Skin epidermis (tissue), 12 donors: ENCODE data around the gene TBPL1.

Experiments
- H3K27ac ChIP-seq, 21 experiments: fragments of 200-600 bp; sonication (generic) in 11 of 21; one replicate each; pipeline ENCODE4 v1.5.0; 2020; ENCODE audit warnings: mild to moderate bottlenecking in 3 of 21, inconsistent platforms in 2 of 21, moderate library complexity in 2 of 21
- H3K4me3 ChIP-seq, 7 experiments: fragments of 200-600 bp; sonication (generic) in 2 of 7; one replicate each; pipeline ENCODE4 v1.5.0; 2020; ENCODE audit warnings: inconsistent platforms in 2 of 7, mild to moderate bottlenecking in 2 of 7, moderate library complexity in 1 of 7

The TBPL1 gene

DNA sequence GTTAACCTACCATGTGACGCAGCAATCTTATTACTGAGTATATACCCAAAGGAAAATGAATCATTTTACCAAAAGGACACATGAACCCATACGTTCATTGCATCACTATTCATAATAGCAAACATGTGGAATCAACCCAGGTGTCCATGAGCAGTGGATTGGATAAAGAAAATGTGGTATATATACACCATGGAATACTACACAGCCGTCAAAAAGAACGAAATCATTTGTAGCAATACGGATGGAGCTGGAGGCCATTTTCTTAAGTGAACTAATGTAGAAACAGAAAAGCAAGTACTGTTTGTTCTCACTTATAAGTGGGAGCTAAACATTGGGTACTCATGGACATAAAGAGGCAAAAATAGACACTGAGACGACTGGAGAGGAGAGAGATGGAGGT is 44.2 kb downstream of the TBPL1 start:
- no peak overlapping the region for H3K27ac ChIP-seq
- no peak overlapping the region for H3K4me3 ChIP-seq

DNA sequence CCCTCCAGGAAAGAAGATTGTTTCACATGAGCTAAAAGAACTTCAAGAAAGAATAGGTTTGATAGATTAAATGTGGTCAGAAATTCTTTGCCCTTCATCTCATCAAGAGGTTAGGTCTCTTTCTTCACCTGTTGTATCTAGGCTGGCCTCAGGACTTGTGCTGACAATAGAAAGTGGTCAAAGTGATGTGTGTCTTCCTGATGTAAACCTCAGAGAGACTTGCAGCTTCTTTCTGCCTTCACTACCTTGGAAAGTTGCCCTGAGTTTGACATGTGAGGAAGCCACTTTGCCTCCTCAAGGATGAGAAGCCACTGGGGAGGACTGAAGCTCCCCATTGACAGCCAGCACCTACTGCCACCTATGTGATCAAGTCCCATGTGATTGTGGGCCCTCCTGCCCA is 46.3 kb downstream of the TBPL1 start:
- no peak overlapping the region for H3K4me3 ChIP-seq
- no peak overlapping the region for H3K27ac ChIP-seq

DNA sequence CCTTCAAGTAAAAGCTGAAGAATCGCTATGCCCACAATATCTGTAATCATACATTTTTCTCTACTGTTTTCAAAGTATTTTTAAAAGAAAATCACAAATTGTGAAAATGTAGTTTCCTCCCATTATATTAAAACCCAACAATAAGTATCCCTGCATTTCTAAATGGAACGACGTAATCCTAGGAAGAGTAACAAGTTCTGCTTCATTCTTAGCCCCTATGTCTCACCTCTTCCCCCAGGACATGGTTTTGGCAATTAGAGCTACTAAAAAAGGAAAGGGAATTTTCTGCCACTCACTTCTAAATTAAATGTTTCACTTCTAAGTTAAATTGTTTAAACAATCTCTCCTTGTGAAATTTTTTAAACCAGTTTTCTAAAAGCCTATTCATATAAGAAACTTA is 47.4 kb downstream of the TBPL1 start:
- H3K27ac ChIP-seq: no peak overlapping the region
- no peak overlapping the region for H3K4me3 ChIP-seq

DNA sequence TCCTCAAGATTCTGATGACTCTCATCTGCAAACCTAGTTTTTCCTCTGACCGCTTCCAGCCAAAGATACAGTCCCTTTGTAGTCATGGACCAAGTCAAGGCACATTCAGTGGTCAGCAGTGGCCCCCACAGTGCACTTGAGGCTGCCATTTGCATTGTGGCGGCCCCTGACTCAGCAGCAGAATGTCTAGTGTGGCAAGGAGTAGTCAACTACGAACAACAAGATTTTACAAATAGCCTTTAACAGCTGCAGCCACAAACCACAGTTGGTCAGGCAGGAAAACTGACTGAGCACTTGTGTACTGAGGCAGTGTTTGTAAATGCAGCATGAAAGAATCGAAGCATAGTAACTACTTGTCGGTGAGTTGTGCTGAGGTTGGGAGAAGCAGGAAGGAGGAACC is 49.8 kb downstream of the TBPL1 start:
- no peak overlapping the region for H3K27ac ChIP-seq
- no peak overlapping the region for H3K4me3 ChIP-seq

DNA sequence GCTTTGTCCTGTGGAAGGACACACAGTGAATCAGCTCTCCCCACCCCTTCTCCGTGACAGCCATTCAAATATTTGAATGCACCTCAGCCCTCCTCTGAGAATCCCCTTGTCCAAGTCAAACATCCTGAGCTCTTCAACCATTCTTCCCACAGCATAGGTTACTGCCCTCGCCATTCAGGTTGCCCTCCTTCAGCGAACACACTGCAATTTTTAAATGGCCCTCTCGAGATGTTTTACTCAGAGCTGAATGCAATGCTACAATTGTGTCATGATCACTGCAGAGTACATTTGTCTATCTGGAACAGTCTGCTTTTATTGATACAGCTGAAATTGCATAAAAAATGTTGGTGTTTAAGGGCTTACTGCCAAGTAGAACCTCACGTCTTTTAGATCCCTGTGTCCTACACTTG is 50.5 kb downstream of the TBPL1 start:
- no peak overlapping the region for H3K4me3 ChIP-seq

DNA sequence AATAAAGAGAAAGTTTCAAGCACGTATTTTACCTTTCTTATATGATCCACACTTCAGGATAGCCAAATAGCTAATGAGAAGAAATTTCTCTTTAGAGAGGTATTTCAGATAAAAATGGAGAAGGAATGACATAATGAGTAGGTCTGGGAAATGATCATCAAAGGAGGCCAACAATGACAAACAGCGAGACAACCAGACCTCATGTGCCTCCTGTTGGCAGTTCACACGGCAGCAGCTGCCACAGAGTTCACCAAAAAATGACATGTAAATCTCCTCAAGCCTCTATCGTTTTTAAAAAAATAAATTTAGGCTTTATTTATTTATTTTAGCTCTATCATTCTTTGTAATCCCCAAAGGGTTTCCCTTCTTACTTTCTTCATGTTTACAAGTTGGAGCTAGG is 51.7 kb downstream of the TBPL1 start:
- Histone ChIP-seq H3K4me3 (no peak overlapping the region), H3K27ac (no peak overlapping the region)

More for the DNA sequence above, 50.5 kb downstream of the TBPL1 start:
- H3K27ac ChIP-seq: no peak overlapping the region

DNA sequence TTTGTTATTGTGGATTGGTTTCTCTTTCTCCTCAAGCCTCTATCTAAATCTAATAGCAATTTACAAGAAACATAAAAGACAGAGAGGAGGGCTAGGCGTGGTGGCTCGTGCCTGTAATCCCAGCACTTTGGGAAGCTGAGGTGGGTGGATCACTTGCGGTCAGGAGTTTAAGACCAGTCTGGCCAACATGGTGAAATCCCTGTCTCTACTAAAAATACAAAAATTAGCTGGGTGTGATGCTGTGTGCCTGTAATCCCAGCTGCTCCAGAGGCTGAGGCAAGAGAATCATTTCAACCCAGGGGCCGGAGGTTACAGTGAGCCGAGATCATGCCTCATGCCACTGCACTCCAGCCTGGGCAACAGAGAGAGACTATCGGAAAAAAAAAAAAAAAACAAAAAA is 52.8 kb downstream of the TBPL1 start:
- H3K27ac ChIP-seq: no peak overlapping the region
- H3K4me3 ChIP-seq: no peak overlapping the region

DNA sequence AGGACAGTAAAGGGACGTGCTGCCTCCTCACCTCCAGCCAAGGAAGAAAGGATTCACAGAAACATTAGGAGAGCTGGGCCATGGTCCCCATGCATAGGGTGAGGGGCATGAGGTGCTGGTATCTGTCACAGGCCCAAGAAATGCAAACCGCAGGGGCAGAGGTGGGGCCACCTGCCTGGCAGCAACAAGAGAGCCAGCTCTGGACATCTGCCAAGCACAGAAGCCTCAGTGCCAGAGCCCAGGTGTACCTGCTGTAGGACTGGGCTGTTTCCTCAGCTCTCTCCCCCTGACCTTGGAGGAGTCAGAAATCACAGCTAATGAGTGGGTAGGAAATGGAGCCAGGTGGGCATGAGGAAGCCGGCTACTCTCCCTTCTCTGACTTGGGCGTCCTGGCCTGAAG is 54.1 kb downstream of the TBPL1 start:
- no peak overlapping the region for H3K4me3 ChIP-seq
- no peak overlapping the region for H3K27ac ChIP-seq

DNA sequence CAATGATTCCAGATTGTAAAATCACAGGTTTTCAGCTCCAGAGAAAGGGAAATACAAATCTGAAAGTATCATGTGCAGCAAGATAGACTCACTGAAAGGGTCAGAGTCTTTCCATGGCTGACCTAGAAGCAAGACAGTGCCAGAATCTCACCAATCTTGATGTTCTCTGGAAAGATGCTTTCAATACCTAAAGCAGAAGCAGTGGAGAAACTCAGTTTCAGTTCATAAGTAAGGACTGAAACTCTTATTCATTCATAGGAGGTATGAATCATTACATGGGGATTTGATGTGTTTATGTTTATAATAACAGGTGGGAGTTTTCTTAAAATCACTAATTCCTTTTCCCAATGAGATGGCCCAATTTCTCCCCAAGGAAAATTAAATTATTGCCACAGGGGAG is 56.9 kb downstream of the TBPL1 start:
- Histone ChIP-seq H3K27ac (no peak overlapping the region), H3K4me3 (no peak overlapping the region)

DNA sequence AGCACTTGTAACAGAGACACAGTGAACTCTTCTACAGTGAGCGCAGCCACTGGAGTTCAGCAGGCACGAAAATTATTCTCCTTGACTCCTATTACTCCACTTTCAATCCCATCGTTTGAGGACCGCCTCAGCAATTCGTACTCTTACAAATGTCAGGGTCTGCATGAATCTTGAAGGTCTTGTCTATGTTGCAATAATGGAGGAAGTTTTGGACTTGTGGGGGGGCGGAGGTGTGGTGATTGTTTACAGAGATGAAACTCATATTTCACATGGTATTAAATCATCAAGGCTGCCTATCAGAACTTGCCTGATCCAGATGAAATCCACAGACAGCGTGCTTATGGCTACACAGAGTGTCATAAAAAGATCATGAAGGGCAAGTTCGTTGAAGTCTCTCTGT is 57.4 kb downstream of the TBPL1 start:
- Histone ChIP-seq H3K4me3 (no peak overlapping the region), H3K27ac (no peak overlapping the region)

DNA sequence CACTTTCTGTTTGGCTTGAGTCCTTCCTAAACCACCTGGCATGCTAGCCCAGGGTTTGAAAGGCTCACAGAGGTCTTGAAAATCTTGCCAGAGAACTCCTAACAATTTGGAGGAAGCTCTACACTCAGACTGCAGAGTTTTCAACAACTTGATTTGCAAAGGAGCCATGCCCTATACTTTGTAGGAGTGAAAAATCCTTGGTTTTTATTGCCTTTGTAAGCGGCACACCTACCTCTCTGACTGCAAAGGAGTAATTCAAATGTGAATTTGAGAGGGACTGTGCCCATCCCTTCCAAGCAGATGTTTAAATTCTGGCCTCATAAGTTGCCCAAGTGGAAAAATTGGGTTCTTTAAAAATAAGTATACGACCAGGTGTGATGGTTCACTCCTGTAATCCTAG is 58.0 kb downstream of the TBPL1 start:
- no peak overlapping the region for H3K27ac ChIP-seq
- H3K4me3 ChIP-seq: no peak overlapping the region

DNA sequence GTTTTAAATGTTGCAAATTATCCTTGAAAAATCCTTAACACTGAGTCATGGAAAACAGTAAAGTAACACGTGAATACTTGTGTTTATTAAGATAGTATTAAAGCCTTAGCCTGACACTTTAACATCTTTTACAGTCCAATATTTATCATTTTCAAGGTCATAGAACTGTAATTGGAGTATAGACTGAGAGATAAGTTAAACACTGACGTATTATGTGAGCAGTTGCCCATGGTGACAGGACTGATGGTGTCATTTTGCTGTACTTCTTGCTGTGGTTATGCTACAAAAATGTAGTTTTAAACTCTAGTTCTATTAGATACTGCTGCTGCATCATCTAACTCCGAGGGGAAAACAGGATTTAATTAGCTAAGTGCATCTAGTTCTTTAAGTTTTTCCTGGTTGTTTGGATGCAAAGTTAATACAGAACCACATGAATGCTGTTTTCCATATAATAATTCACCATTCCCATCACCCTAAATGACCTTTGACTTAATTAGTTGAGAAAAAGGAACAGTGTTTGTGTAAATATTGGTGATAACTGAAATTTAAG is 61.6 kb downstream of the TBPL1 start:
- no peak overlapping the region for H3K27ac ChIP-seq
- H3K4me3 ChIP-seq: no peak overlapping the region

DNA sequence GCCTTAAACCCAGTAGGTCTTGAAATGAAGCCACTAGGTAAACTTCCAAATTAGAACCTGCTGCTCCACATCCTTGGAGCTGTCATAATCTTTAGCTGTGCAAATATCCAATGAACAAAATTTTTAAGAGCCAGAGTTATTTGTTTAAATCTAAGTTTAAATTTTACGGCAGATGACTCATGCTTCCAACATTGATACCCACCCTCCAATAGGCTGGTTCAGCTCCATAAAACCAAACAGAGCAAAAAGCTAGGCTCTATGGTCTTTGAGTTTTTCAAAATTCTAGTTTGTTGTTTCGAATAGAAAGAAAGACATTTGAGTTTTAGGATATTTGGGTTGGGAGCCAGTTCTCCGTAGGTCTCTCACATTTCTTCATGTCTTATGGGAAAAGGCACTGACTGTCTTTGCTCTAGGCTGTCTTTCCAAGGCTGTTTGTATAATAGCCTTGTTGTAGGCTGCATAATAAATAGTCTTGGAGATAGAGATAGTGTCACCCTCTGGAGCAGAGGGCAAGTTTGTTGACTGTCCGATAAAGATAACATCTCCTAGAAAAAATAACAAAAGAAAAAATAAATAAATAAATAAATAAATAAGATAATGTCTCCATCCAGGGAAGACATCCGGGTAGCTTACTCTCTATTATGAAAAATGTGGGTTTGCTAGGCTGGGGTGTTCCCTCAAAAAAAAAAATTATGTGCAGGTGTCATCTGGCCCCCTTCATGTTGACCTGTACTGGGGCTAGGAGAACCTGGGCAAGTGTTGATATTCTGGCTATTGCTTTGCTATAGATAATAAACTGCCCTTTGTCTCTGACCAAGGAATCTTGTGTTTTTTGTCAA is 62.9 kb downstream of the TBPL1 start:
- H3K4me3 ChIP-seq: no peak overlapping the region
- H3K27ac ChIP-seq: no peak overlapping the region

DNA sequence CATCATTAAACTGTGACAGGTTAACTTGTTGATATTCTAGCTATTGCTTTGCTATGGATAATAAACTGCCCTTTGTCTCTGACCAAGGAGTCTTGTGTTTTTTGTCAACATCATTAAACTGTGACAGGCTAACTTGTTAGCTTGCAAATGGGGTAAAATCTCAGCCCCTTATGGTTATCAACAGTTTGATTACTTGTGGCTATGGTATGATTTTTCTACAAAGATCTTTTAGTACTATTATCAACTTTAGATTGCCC is 63.5 kb downstream of the TBPL1 start:
- Histone ChIP-seq H3K4me3 (no peak overlapping the region), H3K27ac (no peak overlapping the region)

DNA sequence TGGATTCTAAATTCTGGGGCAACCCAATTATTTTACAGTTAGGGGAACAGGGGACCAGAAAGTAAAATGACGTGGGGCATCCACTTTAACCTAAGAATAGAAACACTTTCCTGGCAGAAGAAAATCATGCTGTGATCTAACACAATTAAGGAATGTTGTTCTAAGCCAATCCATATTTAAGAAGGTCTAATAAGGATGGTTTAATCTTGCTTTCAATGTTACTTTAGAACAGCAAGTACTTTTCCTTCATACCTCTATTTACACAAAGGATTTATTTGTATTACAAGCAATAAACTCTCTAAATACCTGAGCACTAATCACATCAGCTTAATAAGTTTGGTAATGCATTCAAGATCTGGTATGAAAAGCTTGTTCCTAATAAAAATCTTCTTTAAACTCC is 67.0 kb downstream of the TBPL1 start:
- H3K27ac ChIP-seq: no peak overlapping the region

DNA sequence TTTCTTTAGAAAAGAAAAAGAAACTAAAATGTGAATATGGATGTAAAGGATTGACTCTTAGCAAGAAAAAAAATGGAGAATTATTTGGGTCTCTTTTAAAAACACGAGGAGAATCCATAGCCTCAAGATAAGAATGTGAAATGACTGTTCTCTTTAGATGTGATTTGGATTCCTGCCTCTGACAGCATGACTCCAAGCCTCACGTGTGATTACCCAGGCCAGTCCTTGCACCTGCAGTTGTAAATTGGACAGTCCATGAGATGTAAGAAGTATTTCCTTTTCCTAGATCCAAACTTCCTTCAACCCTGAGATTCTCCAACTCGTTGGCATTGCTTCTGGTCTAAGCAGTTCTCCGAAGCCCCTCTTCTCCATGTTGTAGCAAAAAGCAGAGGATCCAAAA is 67.5 kb downstream of the TBPL1 start:
- Histone ChIP-seq H3K4me3 (no peak overlapping the region), H3K27ac (no peak overlapping the region)

More for the DNA sequence above, 67.0 kb downstream of the TBPL1 start:
- no peak overlapping the region for H3K4me3 ChIP-seq

DNA sequence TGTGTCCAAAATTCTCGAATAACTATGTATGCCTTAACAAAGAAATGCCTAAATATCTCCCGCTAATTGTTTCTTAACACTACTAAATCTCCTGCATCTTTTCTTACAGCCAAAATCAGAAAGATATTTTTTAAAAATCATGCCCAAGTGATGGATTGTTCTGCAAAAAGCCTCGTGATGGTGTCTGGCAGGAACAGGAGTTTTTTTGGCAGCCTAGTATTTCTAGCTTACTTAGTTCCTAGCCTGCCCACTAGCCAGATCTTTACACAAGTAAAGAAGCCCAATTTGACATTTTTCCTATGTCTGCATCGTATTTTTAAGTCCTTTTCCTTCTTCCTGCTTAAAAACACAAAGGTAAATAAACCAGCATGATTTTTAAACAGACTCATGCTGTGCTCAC is 67.9 kb downstream of the TBPL1 start:
- no peak overlapping the region for H3K4me3 ChIP-seq

DNA sequence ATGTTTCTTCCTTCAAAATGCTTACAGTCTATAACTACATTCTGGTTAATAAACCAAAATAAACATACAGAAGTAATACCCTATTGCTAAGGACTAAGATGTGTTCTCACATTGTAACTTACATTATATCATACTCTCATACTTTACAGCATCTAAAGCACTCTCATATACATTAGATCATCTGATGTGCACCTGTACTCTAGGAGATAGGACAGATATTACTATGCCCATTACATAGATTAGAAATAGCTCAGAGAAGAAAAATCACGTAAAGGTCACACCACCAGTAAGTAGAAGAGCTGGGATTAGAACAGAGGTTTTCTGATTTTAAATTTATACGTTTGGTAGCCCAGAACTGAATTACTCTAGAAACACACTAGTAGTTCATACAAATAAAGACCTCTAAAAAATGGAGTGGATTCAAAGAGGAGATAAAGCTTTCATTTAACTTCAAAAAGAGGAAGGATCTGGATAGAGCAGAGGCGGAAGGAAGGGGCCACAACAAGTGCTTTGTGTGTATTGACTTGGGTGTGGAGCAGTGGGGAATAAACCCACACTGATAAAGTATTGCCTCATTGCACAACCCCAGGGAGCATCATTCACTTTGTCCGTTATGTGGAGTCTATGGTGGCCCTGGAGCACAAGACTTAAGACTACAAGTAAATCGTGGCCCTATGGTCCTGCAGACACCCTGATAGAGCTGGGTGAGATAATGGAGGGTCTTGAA is 68.5 kb downstream of the TBPL1 start:
- H3K27ac ChIP-seq: no peak overlapping the region
- H3K4me3 ChIP-seq: no peak overlapping the region

More for the DNA sequence above, 67.9 kb downstream of the TBPL1 start:
- no peak overlapping the region for H3K27ac ChIP-seq

DNA sequence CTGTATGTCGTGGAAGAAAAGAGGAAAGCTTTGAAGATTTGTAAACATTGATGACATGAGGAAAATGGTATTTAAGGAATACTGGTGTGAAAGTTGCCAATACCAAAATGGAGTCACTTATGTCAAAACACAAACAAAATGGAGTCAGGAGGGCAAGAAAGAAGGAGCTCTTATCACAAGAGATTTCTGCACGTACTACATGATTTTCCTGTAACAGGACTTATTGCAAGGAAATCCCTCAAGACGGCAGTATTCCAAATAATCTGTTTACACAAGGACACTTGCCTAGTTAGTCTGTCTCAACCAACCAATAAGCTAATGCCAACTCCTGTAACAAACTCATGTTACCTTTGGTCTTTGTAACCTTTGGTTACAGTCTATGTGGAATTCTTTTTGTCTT is 69.6 kb downstream of the TBPL1 start:
- H3K27ac ChIP-seq: no peak overlapping the region
- H3K4me3 ChIP-seq: no peak overlapping the region

DNA sequence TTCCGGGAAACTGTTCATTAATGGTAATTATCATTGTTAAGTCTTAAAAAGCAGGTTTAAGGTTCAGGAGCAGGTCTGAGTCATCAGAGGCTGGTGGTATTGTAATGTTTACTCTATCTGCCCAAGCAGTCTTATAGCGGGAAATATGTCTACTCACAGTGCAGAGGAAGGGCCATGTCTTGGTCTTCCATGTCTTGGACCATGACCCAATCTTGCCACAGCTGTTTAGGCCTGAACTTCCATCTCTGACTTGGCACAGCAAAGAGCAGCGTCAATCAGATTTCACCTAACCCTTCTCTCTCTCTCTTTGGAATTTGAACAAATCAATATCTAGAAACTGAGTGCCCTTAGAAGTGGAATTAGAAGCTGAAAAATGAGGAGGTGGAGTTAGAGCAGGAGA is 73.6 kb downstream of the TBPL1 start:
- Histone ChIP-seq H3K4me3 (no peak overlapping the region), H3K27ac (no peak overlapping the region)

DNA sequence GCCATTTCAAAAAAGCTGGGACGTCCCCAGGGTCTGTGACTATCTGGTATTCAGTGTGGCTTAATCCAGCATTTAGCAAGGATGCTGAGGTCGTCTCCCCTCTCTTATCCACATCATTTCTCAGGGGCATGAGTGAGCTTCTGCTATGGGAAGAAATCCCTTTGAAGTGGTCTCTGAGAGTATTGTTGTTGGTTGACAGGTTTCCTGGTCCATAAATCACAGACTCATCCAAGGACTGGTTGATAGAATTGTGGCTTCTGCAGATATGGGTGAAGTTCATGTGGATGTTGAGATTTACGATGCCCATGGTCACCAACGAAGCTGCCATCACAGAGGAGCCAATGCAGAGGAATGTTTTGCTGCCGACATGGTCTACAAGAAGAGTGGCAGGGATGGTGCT is 75.4 kb downstream of the TBPL1 start:
- no peak overlapping the region for H3K4me3 ChIP-seq
- H3K27ac ChIP-seq: no peak overlapping the region
